IMR-90 (cell line): Measurements from ENCODE around the gene DOK6. TPM values are rescaled to one million over a fixed set of nuclear protein-coding genes. Genes with fewer than 3 reads are reported as not detected.

ENCODE experiments used
- ATAC-seq: fragments of 200-7000 bp; cut with Tn5 transposase; 2 replicates; pipeline ENCODE4 v1.9.1; 2020; ENCODE audit warnings: low read depth, mild to moderate bottlenecking, moderate library complexity
- BruUV-seq: library from RNA; stranded (reverse); fragments of 400-500 nt; replicated peaks from 2 replicates; lab custom pipeline; 2021; lab: Mats Ljungman, UMichigan
- CTCF ChIA-PET: fragments of 300-600 bp; formaldehyde crosslinking; extraction: SDS; loops from one replicate; lab custom pipeline; 2021; ENCODE audit warnings: antibody characterized with exemption; lab: Yijun Ruan, JAX
- POLR2A ChIA-PET: fragments of 300-600 bp; sonication (Branson Sonifier 250); formaldehyde crosslinking; loops from one replicate; lab custom pipeline; 2022; ENCODE audit warnings: antibody characterized with exemption; ENCODE audit not compliant: unreplicated experiment; lab: Charles Lee
- DNase-seq: peaks from one replicate; pipeline ENCODE4 v3.0.0; 2013
- H2AFZ ChIP-seq: replicated peaks from 2 replicates; pipeline ENCODE3; 2013; ENCODE audit warnings: low read length, mild to moderate bottlenecking; ENCODE audit not compliant: poor library complexity
- H2AK5ac ChIP-seq: 2 replicates; pipeline ENCODE4 v1.6.1; 2013; ENCODE audit warnings: low read depth, low read length, inconsistent platforms
- H2AK9ac ChIP-seq: replicated peaks from 2 replicates; pipeline ENCODE3; 2013; ENCODE audit warnings: mild to moderate bottlenecking, low read depth, low read length, moderate library complexity; ENCODE audit not compliant: poor library complexity
- H2BK120ac ChIP-seq: 2 replicates; pipeline ENCODE4 v1.6.1; 2013; ENCODE audit warnings: low read depth, low read length, inconsistent platforms
- H2BK15ac ChIP-seq: 3 replicates; pipeline ENCODE4 v1.6.1; 2013; ENCODE audit warnings: low read depth, low read length, inconsistent platforms
- H2BK20ac ChIP-seq: 2 replicates; pipeline ENCODE4 v1.6.1; 2013; ENCODE audit warnings: low read depth, mild to moderate bottlenecking, inconsistent platforms, low read length, moderate library complexity
- H2BK5ac ChIP-seq: 2 replicates; pipeline ENCODE4 v1.6.1; 2013; ENCODE audit warnings: mild to moderate bottlenecking, low read depth, low read length, inconsistent platforms; ENCODE audit not compliant: poor library complexity, severe bottlenecking
- H3K14ac ChIP-seq: replicated peaks from 2 replicates; pipeline ENCODE4 v1.6.1; 2013; ENCODE audit warnings: low read depth, low read length, inconsistent platforms
- H3K18ac ChIP-seq: 2 replicates; pipeline ENCODE4 v1.6.1; 2013; ENCODE audit warnings: low read depth, low read length, control low read depth
- H3K23ac ChIP-seq: 2 replicates; pipeline ENCODE4 v1.6.1; 2013; ENCODE audit warnings: low read depth, low read length, inconsistent platforms
- H3K27ac ChIP-seq: 2 replicates; pipeline ENCODE4 v1.5.1; 2013; ENCODE audit warnings: mild to moderate bottlenecking, control low read depth, low read length; ENCODE audit not compliant: insufficient read depth
- H3K27me3 ChIP-seq: 2 replicates; pipeline ENCODE4 v1.6.1; 2013; ENCODE audit warnings: low read length; ENCODE audit not compliant: control insufficient read depth, insufficient read depth
- H3K36me3 ChIP-seq: 2 replicates; pipeline ENCODE4 v1.6.1; 2013; ENCODE audit warnings: low read length, mixed read lengths; ENCODE audit not compliant: control insufficient read depth, insufficient read depth
- H3K4ac ChIP-seq: 2 replicates; pipeline ENCODE4 v1.6.1; 2013; ENCODE audit warnings: low read depth, low read length, inconsistent platforms
- H3K4me1 ChIP-seq: 2 replicates; pipeline ENCODE4 v1.6.1; 2013; ENCODE audit warnings: low read length, mixed read lengths; ENCODE audit not compliant: control insufficient read depth, insufficient read depth
- H3K4me2 ChIP-seq: 2 replicates; pipeline ENCODE4 v1.6.1; 2013; ENCODE audit warnings: low read depth, mild to moderate bottlenecking, control low read depth, low read length, moderate library complexity
- H3K4me3 ChIP-seq: 2 replicates; pipeline ENCODE4 v1.5.1; 2013; ENCODE audit warnings: low read depth, mild to moderate bottlenecking, control low read depth, low read length, moderate library complexity; ENCODE audit not compliant: insufficient read depth
- H3K56ac ChIP-seq: 2 replicates; pipeline ENCODE4 v1.6.1; 2013; ENCODE audit warnings: low read length, inconsistent platforms; ENCODE audit not compliant: insufficient read depth; ENCODE audit errors: extremely low read depth
- H3K79me1 ChIP-seq, 2 experiments: 2 replicates each; pipeline ENCODE4 v1.6.1; 2013; ENCODE audit warnings: low read length in 2 of 2, inconsistent platforms in 1 of 2, low read depth in 1 of 2
- H3K9ac ChIP-seq: 2 replicates; pipeline ENCODE4 v1.6.1; 2013; ENCODE audit warnings: low read depth, low read length, control low read depth
- H3K9me1 ChIP-seq: 2 replicates; pipeline ENCODE4 v1.6.1; 2013; ENCODE audit warnings: low read length, inconsistent platforms; ENCODE audit not compliant: insufficient read depth
- H3K9me3 ChIP-seq: 2 replicates; pipeline ENCODE4 v1.6.1; 2013; ENCODE audit warnings: low read length; ENCODE audit not compliant: control insufficient read depth, insufficient read depth
- H4K20me1 ChIP-seq: 2 replicates; pipeline ENCODE4 v1.6.1; 2013; ENCODE audit warnings: low read length, inconsistent platforms; ENCODE audit not compliant: insufficient read depth
- H4K5ac ChIP-seq: 2 replicates; pipeline ENCODE4 v1.6.1; 2013; ENCODE audit warnings: mild to moderate bottlenecking, low read depth, low read length, control low read depth
- H4K8ac ChIP-seq, 2 experiments: 2 replicates each; pipeline ENCODE4 v1.6.1; 2013; ENCODE audit warnings: low read depth in 2 of 2, low read length in 2 of 2, control low read depth in 1 of 2, inconsistent platforms in 1 of 2
- H4K91ac ChIP-seq: 2 replicates; pipeline ENCODE4 v1.6.1; 2013; ENCODE audit warnings: low read depth, low read length, inconsistent platforms; ENCODE audit not compliant: insufficient read depth
- BHLHE40 ChIP-seq: fragments of 150-350 bp; IDR thresholded peaks from 2 replicates; pipeline ENCODE4 v1.6.1; 2016; ENCODE audit warnings: mild to moderate bottlenecking, low read depth, low read length
- CEBPB ChIP-seq: IDR thresholded peaks from 2 replicates; pipeline ENCODE4 v1.6.1; 2012; ENCODE audit warnings: low read depth, low read length, improper control_type of control experiment
- CHD1 ChIP-seq: IDR thresholded peaks from 2 replicates; pipeline ENCODE4 v1.6.1; 2012; ENCODE audit warnings: low read depth, low read length, improper control_type of control experiment
- FOS ChIP-seq: fragments of 150-350 bp; IDR thresholded peaks from 2 replicates; pipeline ENCODE4 v1.6.1; 2016; ENCODE audit warnings: low read depth, low read length
- MAZ ChIP-seq: IDR thresholded peaks from 2 replicates; pipeline ENCODE4 v1.6.1; 2012; ENCODE audit warnings: low read depth, mild to moderate bottlenecking, low read length, improper control_type of control experiment, moderate library complexity, borderline replicate concordance
- MXI1 ChIP-seq: IDR thresholded peaks from 2 replicates; pipeline ENCODE4 v1.6.1; 2012; ENCODE audit warnings: low read depth, mild to moderate bottlenecking, low read length, moderate library complexity, borderline replicate concordance
- NFE2L2 ChIP-seq: fragments of 150-350 bp; IDR thresholded peaks from 2 replicates; pipeline ENCODE4 v1.6.1; 2016; ENCODE audit warnings: low read depth, mild to moderate bottlenecking, low read length
- POLR2A ChIP-seq: IDR thresholded peaks from 2 replicates; pipeline ENCODE4 v1.6.1; 2012; ENCODE audit warnings: mild to moderate bottlenecking, low read depth, low read length
- RAD21 ChIP-seq: IDR thresholded peaks from 2 replicates; pipeline ENCODE4 v1.6.1; 2012; ENCODE audit warnings: low read length, improper control_type of control experiment
- RCOR1 ChIP-seq: IDR thresholded peaks from 2 replicates; pipeline ENCODE4 v1.6.1; 2012; ENCODE audit warnings: mild to moderate bottlenecking, low read length, improper control_type of control experiment; ENCODE audit not compliant: insufficient replicate concordance
- SMC3 ChIP-seq: fragments of 150-350 bp; IDR thresholded peaks from 2 replicates; pipeline ENCODE4 v1.6.1; 2016; ENCODE audit warnings: low read depth, mild to moderate bottlenecking, antibody characterized with exemption, low read length, moderate library complexity
- WGBS, 2 experiments: methylation state at CpG; one replicate each; pipeline versions ENCODE4 v1.1.5 to v1.1.7; 2013; ENCODE audit warnings: missing lambda C conversion rate in 2 of 2; ENCODE audit not compliant: insufficient read length in 1 of 2; ENCODE audit errors: extremely low coverage in 2 of 2; 5-methylcytosine and 5-hydroxymethylcytosine counted together
- dilution Hi-C: fragments of 300-500 bp; cut with HindIII; formaldehyde crosslinking; loops from one replicate; pipeline ENCODE4 v1.14.3; 2018; ENCODE audit warnings: low sequenced_read_pairs; ENCODE audit not compliant: unreplicated experiment
- in situ Hi-C: fragments of 300-500 bp; cut with MboI; formaldehyde crosslinking; loops from 3 replicates; pipeline ENCODE4 v1.14.3; 2019; ENCODE audit warnings: low sequenced_read_pairs, inconsistent platforms, mixed read lengths
- intact Hi-C: fragments of 100-400 bp; cut with micrococcal nuclease; formaldehyde crosslinking; loops from 2 replicates; pipeline ENCODE4 v1.10.0; 2022
- polyA plus RNA-seq, 3 experiments: library from polyadenylated mRNA; depleted of rRNA; stranded (reverse); fragments of >200 nt; gene quantifications; 2 replicates each; pipeline ENCODE4 v1.2.3, GENCODE V29; 2012; ENCODE audit warnings: low replicate concordance in 1 of 3
- total RNA-seq: library from RNA; depleted of rRNA; stranded (reverse); fragments of >200 nt; gene quantifications from 2 replicates; pipeline ENCODE4 v1.2.3, GENCODE V29; 2012
- TF ChIP-seq, protein P1 (sequence below): fragments of 150-350 bp; IDR thresholded peaks from 2 replicates; pipeline ENCODE4 v1.6.1; 2016; ENCODE audit warnings: low read depth, mild to moderate bottlenecking, low read length, moderate library complexity, borderline replicate concordance

The DOK6 gene
- total and polyA plus RNA-seq, 2 of the 4 experiments (the other 2 are of a cell fraction): 1.9 to 2.7 TPM

DNA sequence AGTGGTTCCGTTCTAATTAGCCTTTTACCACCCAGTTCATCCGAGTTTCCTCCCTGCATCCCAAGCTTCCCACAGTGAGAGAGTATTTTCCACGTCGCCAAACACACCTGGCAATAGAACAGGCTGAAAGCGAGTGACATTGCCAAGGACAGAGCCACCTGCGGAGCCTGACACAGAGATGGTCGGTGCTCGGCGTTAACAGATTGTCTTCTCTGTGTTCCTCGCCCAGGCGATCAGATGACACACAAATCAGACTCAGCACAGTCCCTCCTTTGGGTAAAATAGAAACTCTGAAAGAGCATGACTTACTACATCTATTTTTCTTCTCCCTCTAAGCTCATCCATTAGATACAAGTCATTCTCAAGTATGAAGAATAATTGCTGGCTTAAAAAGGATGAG is 439.3 kb downstream of the DOK6 start (continued):
- TF ChIP-seq MXI1 (no peak), SMC3 (no peak), RCOR1 (no peak), MAZ (no peak)

GRCh38 chr18:69840445-69840844 is 439.8 kb downstream of the DOK6 start:
- H4K5ac ChIP-seq: no peak overlapping the region
- no peaks in the 10 kb centered on the region for H3K36me3 ChIP-seq
- peak overlapping the region in 1 of 2 experiments; percentile 38; a peak in 1 of 4 replicates for H4K8ac ChIP-seq
- H2BK20ac ChIP-seq: peak overlapping the region; percentile 48
- no peaks in the 10 kb centered on the region for H3K9me3 ChIP-seq
- no peak overlapping the region for H2AFZ ChIP-seq
- in situ Hi-C loops: no loop called here
- H3K14ac ChIP-seq: no peak overlapping the region
- peak overlapping the region; percentile 74 for H3K18ac ChIP-seq
- H3K4ac ChIP-seq: peak overlapping the region; percentile 69; the same call in 1 of the 2 replicates
- no peak overlapping the region for H3K23ac ChIP-seq
- intact Hi-C loops: loop anchor here (1.0 to 10.0 kb wide), 4 partner anchors 23 to 234 kb away; no protein-coding TSS in a partner anchor
- H3K27ac ChIP-seq: peak overlapping the region; percentile 20; the same call in 1 of the 2 replicates
- no peak overlapping the region for H2AK9ac ChIP-seq
- no peak overlapping the region for H3K56ac ChIP-seq
- dilution Hi-C loops: no loop called here
- H2AK5ac ChIP-seq: no peak overlapping the region
- WGBS, 2 experiments: 100% methylated on average over 2 of the region's 7 CpGs; no CpG with 5 or more reads in 1 of the 2 experiments
- H3K9ac ChIP-seq: no peak overlapping the region
- no peaks in the 10 kb centered on the region for H3K27me3 ChIP-seq
- peak overlapping the region; percentile 88 for H2BK120ac ChIP-seq
- H3K79me1 ChIP-seq: no peaks in the 10 kb centered on the region
- H3K4me1 ChIP-seq: peaks cover 9% of the 10 kb centered on the region
- peaks cover 6% of the 10 kb centered on the region for H3K9me1 ChIP-seq
- no peak overlapping the region for H3K4me3 ChIP-seq
- peak overlapping the region; percentile 10; the same call in 1 of the 2 replicates for H3K4me2 ChIP-seq
- no peak overlapping the region; the same call in 1 of the 2 replicates for H4K91ac ChIP-seq
- ATAC-seq (peak; percentile 78), DNase-seq (peak; percentile 82)
- no peak overlapping the region for H2BK15ac ChIP-seq
- no TSS peak for BruUV-seq
- no peaks in the 10 kb centered on the region for H4K20me1 ChIP-seq
- peak overlapping the region; percentile 48 for H2BK5ac ChIP-seq
- POLR2A ChIA-PET: interaction anchor here (0.6 kb wide), 1 partner anchor 257 kb away, joined by 24 read pairs; no protein-coding TSS in a partner anchor
- CTCF ChIA-PET: interaction anchor here (0.6 kb wide), 1 partner anchor 219 kb away, joined by 3 read pairs; no protein-coding TSS in a partner anchor
- 0 out of 2 replicates have a peak, but pooled peaks have one; percentile 2 for TF ChIP-seq RAD21
- TF ChIP-seq CHD1: no peak
- no peak for TF ChIP-seq CEBPB
- TF ChIP-seq SMC3: no peak
- 0 out of 2 replicates have a peak, but pooled peaks have one; percentile 49 for TF ChIP-seq FOS
- TF ChIP-seq NFE2L2: no peak
- no peak for TF ChIP-seq POLR2A
- TF ChIP-seq, protein P1, sequence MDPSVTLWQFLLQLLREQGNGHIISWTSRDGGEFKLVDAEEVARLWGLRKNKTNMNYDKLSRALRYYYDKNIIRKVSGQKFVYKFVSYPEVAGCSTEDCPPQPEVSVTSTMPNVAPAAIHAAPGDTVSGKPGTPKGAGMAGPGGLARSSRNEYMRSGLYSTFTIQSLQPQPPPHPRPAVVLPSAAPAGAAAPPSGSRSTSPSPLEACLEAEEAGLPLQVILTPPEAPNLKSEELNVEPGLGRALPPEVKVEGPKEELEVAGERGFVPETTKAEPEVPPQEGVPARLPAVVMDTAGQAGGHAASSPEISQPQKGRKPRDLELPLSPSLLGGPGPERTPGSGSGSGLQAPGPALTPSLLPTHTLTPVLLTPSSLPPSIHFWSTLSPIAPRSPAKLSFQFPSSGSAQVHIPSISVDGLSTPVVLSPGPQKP: no peak
- no peak for TF ChIP-seq BHLHE40
- no peak for TF ChIP-seq RCOR1
